CD4-positive, alpha-beta T cell treated with Interleukin-21 for 1 hour (primary cell): ENCODE data around the gene EYS.
"Not testable (repeated sequence)": the region's sequence is repeated elsewhere in the genome, so short reads cannot be mapped to it uniquely, and the experiment has no call there.

Source experiments
- DNase-seq: peaks from one replicate; pipeline ENCODE4 v3.0.0-alpha.2; 2020

EYS gene

GRCh38 chr6:63745784-63746183 is 1961.2 kb downstream of the EYS start:
- DNase-seq: no peak

DNA sequence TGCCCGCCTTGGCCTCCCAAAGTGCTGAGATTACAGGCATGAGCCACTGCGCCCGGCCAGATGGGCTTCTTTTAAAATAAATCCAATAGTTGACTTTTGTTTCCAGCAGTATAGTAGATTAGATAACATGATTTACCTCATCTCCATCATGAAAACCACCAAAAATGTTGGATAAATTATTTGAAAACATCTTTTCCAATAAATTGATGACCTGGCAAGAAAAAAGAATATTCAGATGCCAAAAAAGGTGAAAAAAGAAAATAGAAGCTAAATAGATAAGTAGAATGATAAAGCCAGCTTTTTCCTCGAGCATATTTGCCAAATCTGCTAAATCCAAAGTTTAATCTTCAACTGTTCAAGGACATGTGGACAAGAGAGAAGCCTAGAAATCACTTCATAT is 1962.2 kb downstream of the EYS start:
- DNase-seq: no peak

- DNase-seq: no peak
Measured at GRCh38 chr6:63743691-63744090, 1963.3 kb downstream of the EYS start.

GRCh38 chr6:63742060-63742459 is 1965.0 kb downstream of the EYS start:
- DNase-seq: no peak

DNA sequence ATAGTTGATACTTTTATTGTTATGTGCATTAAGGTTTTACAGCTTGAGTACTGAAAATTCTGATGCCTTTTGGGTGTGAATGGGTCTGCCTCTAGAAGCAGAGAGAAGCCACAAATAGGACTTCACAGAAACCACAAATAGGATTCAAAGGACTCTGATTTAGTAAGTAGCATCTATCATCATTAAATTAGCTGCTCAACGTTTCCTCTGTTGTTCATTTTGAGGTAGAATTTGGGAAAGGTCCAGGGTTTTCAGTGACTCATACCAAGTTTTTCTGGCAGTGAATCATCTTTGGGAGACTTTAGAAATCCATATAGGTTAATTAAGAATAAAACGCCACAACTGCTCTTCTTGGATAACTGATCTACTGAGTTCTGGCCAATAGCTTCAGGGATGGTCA is 1966.3 kb downstream of the EYS start:
- no peak for DNase-seq

- DNase-seq: no peak
Measured at GRCh38 chr6:63739094-63739687, 1967.8 kb downstream of the EYS start.

DNA sequence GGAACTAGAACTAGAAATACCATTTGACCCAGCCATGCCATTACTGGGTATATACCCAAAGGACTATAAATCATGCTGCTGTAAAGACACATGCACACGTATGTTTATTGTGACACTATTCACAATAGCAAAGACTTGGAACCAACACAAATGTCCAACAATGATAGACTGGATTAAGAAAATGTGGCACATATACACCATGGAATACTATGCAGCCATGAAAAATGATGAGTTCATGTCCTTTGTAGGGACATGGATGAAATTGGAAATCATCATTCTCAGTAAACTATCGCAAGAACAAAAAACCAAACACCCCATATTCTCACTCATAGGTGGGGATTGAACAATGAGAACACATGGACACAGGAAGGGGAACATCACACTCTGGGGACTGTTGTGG is 1968.8 kb downstream of the EYS start:
- not testable (repeated sequence) for DNase-seq

GRCh38 chr6:63734923-63735322 is 1972.1 kb downstream of the EYS start:
- DNase-seq: no peak

GRCh38 chr6:63732336-63732735 is 1974.7 kb downstream of the EYS start:
- DNase-seq: no peak

- no peak for DNase-seq
Measured at GRCh38 chr6:63731930-63732329, 1975.1 kb downstream of the EYS start.

GRCh38 chr6:63730311-63730710 is 1976.7 kb downstream of the EYS start:
- DNase-seq: no peak

DNA sequence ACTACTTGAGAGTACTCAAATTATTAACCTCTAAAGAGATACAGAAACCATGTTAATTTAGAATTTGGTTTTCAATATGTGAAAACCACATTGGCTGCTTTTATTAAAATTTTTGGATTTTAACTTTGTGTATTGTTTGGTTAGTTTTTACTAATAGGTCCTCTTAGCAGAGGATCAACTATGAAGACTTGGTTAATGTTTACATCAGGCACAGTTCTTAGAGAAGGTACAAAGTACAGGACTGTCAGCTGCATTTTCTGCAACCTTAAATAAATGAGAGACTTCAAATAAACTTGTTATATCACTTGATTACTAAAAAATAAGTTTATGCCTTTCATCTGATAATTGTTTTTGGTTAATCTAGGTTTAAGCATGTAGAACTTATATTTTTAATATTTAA is 1982.3 kb downstream of the EYS start:
- no peak for DNase-seq

GRCh38 chr6:63721181-63721580 is 1985.8 kb downstream of the EYS start:
- DNase-seq: no peak

- DNase-seq: no peak
Measured at GRCh38 chr6:63716169-63716568, 1990.9 kb downstream of the EYS start.

DNA sequence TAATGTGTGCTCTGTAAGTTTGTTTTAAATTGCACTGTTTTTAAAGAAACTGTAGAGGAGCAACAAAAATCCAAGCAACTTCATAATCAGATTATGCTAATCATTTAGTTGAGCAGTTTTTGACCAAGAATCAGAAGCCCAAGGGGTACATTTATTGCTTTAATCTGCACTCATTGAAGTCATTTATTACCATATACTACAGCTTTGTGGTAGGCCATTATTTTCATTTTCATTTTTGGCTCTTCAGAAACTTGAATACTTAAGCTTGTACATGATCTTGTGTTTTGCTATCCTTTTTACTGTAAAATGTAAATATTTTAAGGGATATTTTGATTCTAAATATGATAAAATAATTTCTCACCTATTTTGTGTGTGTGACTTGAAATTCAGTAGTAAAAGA is 1992.9 kb downstream of the EYS start:
- DNase-seq: no peak

GRCh38 chr6:63713332-63713731 is 1993.7 kb downstream of the EYS start:
- DNase-seq: no peak

- DNase-seq: no peak
Measured at GRCh38 chr6:63709148-63709547, 1997.9 kb downstream of the EYS start.

GRCh38 chr6:63708631-63709030 is 1998.4 kb downstream of the EYS start:
- no peak for DNase-seq

DNA sequence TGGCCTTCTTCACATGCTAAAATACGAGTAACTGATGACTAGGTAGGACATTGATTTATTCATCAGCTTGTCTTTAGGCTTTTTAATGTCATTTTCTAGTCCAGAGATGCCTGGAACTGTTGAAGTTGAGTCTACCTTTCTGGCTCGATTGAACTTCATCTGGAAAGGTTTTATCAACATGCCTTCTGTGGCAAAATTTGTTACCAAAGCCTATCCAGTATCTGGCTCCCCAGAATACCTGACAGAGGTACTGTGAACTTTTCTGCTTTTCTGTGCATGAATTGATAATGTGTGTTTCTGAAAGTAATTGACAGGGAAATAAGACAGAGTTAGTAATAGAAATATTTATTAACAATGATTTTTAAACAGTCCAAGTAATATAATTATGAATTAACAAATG is 2000.4 kb downstream of the EYS start:
- no peak for DNase-seq

DNA sequence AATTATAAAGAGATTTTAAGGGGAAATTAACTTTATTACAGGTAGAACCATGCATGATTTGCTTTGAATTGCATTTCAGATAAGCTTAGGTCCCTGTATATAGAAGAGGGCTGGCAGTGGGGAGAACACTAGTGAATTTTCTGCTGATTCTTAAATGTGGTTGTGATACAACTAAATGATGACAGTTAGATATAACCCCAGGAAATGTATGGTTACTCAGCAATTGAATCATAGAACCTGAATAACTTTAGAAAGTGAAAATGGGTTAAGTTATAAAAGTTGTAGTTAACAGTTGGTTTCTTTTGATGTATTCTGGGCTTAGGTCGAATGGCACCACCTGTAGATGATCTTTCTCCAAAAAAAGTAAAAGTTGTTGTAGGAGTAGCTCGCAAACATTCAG is 2001.3 kb downstream of the EYS start:
- no peak for DNase-seq

DNA sequence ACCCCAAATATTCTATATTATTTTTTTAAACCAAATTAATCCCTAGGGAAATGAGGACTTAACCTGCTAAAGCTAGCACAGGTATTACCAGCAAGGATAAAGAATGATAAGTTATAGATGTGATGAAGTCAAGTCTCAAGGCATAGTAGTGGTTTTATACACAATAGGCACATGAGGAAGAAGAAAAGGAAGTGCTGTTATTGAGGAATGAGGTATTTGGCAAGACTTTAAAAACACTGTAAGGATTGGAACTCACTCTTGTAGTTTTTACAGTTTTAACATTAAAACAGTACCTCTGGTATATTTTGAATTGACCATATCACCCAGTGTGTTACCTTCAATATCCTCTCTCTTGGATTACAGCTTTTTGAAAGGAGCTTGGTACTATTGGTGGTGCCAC is 2016.8 kb downstream of the EYS start:
- DNase-seq: no peak

- DNase-seq: no peak
Measured at GRCh38 chr6:63689421-63689820, 2017.6 kb downstream of the EYS start.

GRCh38 chr6:63685446-63686379 is 2021.3 kb downstream of the EYS start:
- no peak for DNase-seq

DNA sequence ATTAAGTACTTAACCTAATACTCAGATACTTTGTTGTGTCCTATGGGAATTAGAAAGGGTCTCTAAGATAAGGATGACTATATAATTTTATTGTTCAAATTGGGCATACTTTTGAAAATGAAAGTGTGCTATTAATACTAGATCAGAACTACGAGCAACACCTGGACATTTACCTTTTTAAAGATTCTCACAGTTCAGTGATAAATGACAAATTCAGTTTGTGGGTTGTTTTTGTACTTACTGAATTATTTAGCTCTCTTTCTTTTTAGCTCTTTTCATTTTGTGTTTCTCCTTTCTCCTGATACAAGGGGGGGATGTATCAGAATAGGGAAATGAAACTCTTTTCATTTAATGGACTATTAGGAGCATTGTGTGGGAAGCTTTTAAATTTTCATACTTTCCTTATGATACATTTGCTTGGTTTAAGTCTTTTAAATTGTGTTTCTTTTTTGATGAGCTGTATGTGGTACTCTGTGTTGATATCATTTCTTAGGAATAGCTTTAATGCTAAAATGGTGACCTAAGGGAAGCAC is 2023.9 kb downstream of the EYS start:
- DNase-seq: no peak
